AG09309 (cell line): Measurements from ENCODE around the gene DNAJB8.
A peak's percentile ranks its signal among the peaks of the same experiment; 100 is the strongest.

Experiments
- DNase-seq: peaks from one replicate; pipeline ENCODE4 v3.0.0-alpha.2; 2010; ENCODE audit warnings: low read depth
- H3K4me3 ChIP-seq: 2 replicates; pipeline ENCODE4 v1.5.1; 2011; ENCODE audit warnings: mild to moderate bottlenecking, low read depth, low read length, moderate library complexity; ENCODE audit not compliant: control insufficient read depth
- CTCF ChIP-seq: IDR thresholded peaks from 2 replicates; pipeline ENCODE4 v1.5.1; 2011; ENCODE audit warnings: mild to moderate bottlenecking, low read depth, low read length, inconsistent platforms; ENCODE audit not compliant: insufficient read depth, control insufficient read depth; ENCODE audit errors: missing control alignments

DNAJB8 gene

DNA sequence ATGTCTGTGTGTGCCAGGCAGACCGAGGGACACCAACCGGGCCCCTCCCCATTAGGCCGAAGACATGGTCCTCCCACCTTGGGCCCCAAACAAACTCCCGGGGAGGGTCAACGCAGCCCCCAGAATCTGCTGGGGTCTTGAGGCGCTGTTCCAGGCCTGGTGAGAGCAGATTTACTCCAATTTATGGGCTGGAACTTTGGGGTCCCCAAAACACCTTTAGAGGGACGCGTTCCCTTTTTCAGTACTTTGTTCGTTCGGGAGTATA is 23.9 kb upstream of the DNAJB8 start:
- peak overlapping the region; percentile 52 for H3K4me3 ChIP-seq
- no peak for DNase-seq
- TF ChIP-seq CTCF: no peak

GRCh38 chr3:128489927-128490649 is 23.4 kb upstream of the DNAJB8 start:
- H3K4me3 ChIP-seq: peak overlapping the region; percentile 52
- no peak for TF ChIP-seq CTCF
- DNase-seq: no peak

DNA sequence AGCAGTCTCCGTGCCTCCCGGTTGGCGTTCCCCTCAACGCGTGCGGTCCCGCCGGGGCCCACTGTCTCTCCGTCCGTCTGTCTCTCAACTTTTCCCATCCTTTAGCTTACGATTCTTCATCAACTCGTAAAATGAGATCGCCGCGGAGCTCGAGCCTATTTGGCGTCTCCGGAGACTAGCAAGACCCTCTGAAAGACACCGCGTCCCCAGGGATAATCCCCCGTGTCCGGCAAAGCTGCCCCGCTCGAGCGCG is 22.9 kb upstream of the DNAJB8 start:
- no peak for TF ChIP-seq CTCF
- peak overlapping the region; percentile 52 for H3K4me3 ChIP-seq
- DNase-seq: no peak

GRCh38 chr3:128488991-128489673 is 22.4 kb upstream of the DNAJB8 start:
- H3K4me3 ChIP-seq: peak overlapping the region; percentile 52
- TF ChIP-seq CTCF: no peak
- DNase-seq: no peak

DNA sequence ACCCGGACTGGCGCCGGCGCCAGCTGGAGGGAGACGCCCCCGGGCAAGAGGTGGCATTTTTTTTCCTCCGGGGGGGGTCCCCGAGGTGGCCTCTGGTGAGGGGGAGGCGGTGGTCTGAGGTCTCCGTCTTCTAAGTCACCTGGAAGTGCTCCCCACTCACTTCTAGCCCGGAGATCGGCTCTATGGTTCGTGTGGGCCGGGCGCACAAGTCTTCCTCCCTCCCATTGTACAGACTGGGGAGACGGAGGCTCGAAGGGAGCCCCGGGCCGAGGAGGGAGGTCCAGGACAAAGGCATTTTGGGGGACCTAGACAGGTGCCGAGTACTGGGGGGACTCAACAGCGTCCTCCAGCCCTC is 21.9 kb upstream of the DNAJB8 start:
- H3K4me3 ChIP-seq: peak overlapping the region; percentile 52
- no peak for TF ChIP-seq CTCF
- no peak for DNase-seq

DNA sequence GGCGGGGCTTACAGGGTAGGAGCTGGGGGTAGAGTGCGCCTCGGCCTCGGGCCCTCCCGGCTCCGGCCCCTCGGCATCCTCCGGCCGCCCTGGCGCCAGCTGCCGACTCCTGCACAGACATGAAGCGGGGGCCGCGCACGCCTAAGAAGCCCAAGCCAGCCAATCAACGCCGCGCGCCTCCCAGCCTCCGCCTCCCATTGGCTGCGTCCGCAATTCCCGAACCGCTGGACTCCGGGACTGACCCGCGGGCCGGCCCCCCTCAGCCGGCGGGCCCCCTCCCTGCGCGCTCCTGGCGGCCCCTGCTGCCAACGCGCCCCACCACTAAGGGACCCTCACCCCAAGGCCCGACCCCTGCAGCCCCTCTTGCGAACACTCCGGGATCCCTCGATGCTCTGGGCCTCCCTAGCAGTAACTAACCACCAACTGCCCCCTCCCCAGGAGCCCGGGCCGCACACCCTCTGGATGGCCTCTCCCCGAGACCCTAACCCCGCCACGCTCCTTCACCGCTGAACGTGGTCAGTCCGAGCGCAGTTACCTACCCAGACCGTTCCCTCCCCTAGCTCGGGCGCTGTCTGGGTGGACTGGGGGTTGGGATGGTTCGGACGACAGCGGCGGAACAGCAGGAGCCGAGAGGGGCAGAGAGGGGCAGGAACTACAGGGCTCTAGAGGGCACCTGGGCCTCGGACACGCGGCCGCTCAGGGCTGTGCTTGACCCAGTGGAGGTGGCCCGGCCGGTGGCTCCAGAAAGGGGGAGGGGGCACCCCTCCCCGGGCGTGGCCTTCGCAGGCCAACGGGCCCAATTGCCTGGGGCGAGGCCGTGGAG is 21.3 kb upstream of the DNAJB8 start:
- H3K4me3 ChIP-seq: peak overlapping the region; percentile 95
- peak; percentile 45 for DNase-seq
- no peak for TF ChIP-seq CTCF
